Myocyte (in vitro differentiated cells): Measurements from ENCODE around the gene ASMT. TPM values are rescaled to one million over a fixed set of nuclear protein-coding genes. Genes with fewer than 3 reads are reported as not detected.
"Not testable (repeated sequence)": the region's sequence is repeated elsewhere in the genome, so short reads cannot be mapped to it uniquely, and the experiment has no call there.

Experiments used
- DNase-seq: peaks from one replicate; pipeline ENCODE4 v3.0.0-alpha.2; 2012; ENCODE audit warnings: low read depth
- total RNA-seq: library from RNA; depleted of rRNA; stranded (reverse); fragments of >200 nt; gene quantifications from 2 replicates; pipeline ENCODE4 v1.2.3, GENCODE V29; 2014

The ASMT gene
- total RNA-seq, 1 donor from 2014 or later, result not detected

- DNase-seq, result no peak
Measured at GRCh38 chrX:1646009-1646408, 31.1 kb downstream of the ASMT start.

GRCh38 chrX:1649621-1650020 lies 34.8 kb downstream of the ASMT start:
- no peak for DNase-seq

GRCh38 chrX:1652011-1652811 lies 37.4 kb downstream of the ASMT start:
- DNase-seq, result peak; percentile 63

- DNase-seq, result no peak
Measured at GRCh38 chrX:1656379-1656778, 41.5 kb downstream of the ASMT start.

GRCh38 chrX:1657367-1658070 lies 42.7 kb downstream of the ASMT start:
- DNase-seq, result no peak

GRCh38 chrX:1658071-1658491 lies 43.2 kb downstream of the ASMT start:
- DNase-seq, result peak; percentile 48

GRCh38 chrX:1659664-1660461 lies 45.0 kb downstream of the ASMT start:
- no peak for DNase-seq

GRCh38 chrX:1661048-1661921 lies 46.4 kb downstream of the ASMT start:
- no peak for DNase-seq

GRCh38 chrX:1661922-1662221 lies 47.0 kb downstream of the ASMT start:
- DNase-seq, result no peak

GRCh38 chrX:1667566-1667965 lies 52.7 kb downstream of the ASMT start:
- DNase-seq, result no peak

- no peak for DNase-seq
Measured at GRCh38 chrX:1673337-1673736, 58.5 kb downstream of the ASMT start.

- no peak for DNase-seq
Measured at GRCh38 chrX:1676866-1677265, 62.0 kb downstream of the ASMT start.

GRCh38 chrX:1679238-1679637 lies 64.4 kb downstream of the ASMT start:
- peak; percentile 33 for DNase-seq

GRCh38 chrX:1681439-1681838 lies 66.6 kb downstream of the ASMT start:
- DNase-seq, result no peak

GRCh38 chrX:1681856-1682255 lies 67.0 kb downstream of the ASMT start:
- not testable (repeated sequence) for DNase-seq

GRCh38 chrX:1682501-1682900 lies 67.6 kb downstream of the ASMT start:
- DNase-seq, result not testable (repeated sequence)

- not testable (repeated sequence) for DNase-seq
Measured at GRCh38 chrX:1684883-1685282, 70.0 kb downstream of the ASMT start.

GRCh38 chrX:1685444-1685880 lies 70.6 kb downstream of the ASMT start:
- not testable (repeated sequence) for DNase-seq

GRCh38 chrX:1686642-1687041 lies 71.8 kb downstream of the ASMT start:
- DNase-seq, result no peak
